ENCODE data around the gene SFTPD.
A peak's percentile ranks its signal among the peaks of the same experiment; 100 is the strongest.
"Not testable (repeated sequence)": the region's sequence is repeated elsewhere in the genome, so short reads cannot be mapped to it uniquely, and the experiment has no call there.

SFTPD gene

GRCh38 chr10:79932307-79932706 lies 16.6 kb downstream of the SFTPD start:
- DNase-seq (ENCODE audit: insufficient read length) (no peak), FAIRE-seq (no peak)
- no peak for TF ChIP-seq POLR2A (IDR thresholded peaks at IDR 0.05; ENCODE audit: low read depth, low read length)

GRCh38 chr10:79930751-79931150 lies 18.2 kb downstream of the SFTPD start:
- no peak for TF ChIP-seq TAF1 (IDR thresholded peaks at IDR 0.05; ENCODE audit: borderline replicate concordance, low read depth, low read length)
- no peak for DNase-seq (ENCODE audit: insufficient read length)
- no peak for FAIRE-seq

DNA sequence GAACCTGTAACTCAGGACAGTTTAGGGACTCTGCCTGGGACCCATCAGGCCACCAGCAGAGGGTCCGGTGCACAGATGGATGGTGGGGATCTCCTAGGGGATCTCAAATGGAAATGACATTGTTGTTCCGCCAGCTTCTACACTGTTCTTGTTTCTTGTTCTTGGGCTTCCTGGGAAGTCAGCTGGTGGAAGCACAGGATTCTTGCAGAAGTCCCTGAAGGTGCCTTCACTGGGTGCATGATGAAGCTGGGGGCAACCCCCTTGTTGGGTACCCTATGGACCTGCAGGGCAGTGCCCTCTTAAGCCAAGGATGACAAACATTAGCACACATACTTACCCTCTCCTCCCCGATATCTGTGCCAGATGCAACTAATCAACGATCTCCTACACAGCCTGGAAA lies 18.6 kb downstream of the SFTPD start:
- FAIRE-seq = no peak
- DNase-seq (ENCODE audit: insufficient read length) = no peak
- TF ChIP-seq POLR2A (IDR thresholded peaks at IDR 0.05; ENCODE audit: low read depth, low read length) (no peak), TAF1 (IDR thresholded peaks at IDR 0.05; ENCODE audit: borderline replicate concordance, low read depth, low read length) (no peak), POLR2AphosphoS5 (IDR thresholded peaks at IDR 0.05; ENCODE audit: low read depth, low read length) (no peak)

DNA sequence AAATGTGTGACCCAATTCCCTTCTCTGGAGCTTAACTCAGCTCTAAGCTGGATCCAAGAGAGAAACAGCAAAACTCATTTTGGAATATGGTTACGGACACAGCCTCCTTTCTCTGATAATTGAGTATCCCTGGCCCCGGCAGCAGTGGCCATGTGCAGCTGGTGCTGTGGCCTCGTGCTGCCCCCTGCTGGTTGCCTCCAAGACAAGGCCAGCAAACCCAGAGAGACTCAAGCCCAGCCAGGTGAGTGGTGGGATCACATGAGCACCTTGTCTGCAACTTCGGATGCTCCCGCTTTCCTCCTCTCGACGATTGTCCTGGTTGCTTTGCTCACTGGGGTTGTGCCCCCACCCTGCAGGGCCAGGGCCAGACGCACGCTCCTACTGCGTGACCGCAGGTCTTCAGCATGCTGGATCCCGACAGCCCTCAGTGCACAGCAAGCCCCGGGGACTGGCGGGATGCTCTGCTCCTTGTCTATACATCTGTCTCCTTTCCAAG lies 19.4 kb downstream of the SFTPD start:
- DNase-seq (ENCODE audit: insufficient read length) = peak; percentile 43
- peak; percentile 66 for FAIRE-seq
- TF ChIP-seq TAF1 (IDR thresholded peaks at IDR 0.05; ENCODE audit: borderline replicate concordance, low read depth, low read length) = no peak
- TF ChIP-seq POLR2AphosphoS5 (IDR thresholded peaks at IDR 0.05; ENCODE audit: low read depth, low read length) = no peak
- no peak for TF ChIP-seq POLR2A (IDR thresholded peaks at IDR 0.05; ENCODE audit: low read depth, low read length)

DNA sequence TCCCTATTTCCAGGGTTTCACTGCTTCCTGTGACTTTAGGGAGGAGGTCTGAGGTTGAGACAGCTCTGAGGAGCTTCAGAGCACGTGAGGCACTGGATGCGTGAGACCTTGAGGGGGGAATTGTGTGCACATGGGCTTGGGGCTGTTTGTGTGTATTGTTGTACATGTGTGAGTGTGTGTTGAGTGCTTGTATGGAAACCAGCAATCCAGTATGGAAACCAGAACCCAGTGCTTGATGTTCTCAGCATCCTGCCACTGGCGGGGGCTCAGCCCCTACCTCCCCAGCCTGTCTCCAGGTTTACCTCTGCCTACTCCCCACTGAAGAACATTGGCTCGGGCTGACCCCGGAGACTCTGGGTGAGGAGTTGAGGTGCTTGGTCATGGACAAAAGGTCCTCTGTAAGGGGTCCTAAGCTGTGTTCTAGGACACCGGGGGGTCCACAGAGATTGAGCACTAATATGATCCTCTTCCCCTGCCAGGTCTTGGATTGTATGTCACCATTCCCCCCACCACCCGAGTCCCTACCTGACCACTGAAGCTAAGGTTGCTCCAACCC lies 20.8 kb downstream of the SFTPD start:
- TF ChIP-seq TAF1 (IDR thresholded peaks at IDR 0.05; ENCODE audit: borderline replicate concordance, low read depth, low read length) = no peak
- no peak for TF ChIP-seq POLR2A (IDR thresholded peaks at IDR 0.05; ENCODE audit: low read depth, low read length)
- TF ChIP-seq POLR2AphosphoS5 (IDR thresholded peaks at IDR 0.05; ENCODE audit: low read depth, low read length) = no peak
- FAIRE-seq (no peak), DNase-seq (ENCODE audit: insufficient read length) (no peak)

GRCh38 chr10:79927111-79927828 lies 21.6 kb downstream of the SFTPD start:
- FAIRE-seq (no peak), DNase-seq (ENCODE audit: insufficient read length) (no peak)
- TF ChIP-seq TAF1 (IDR thresholded peaks at IDR 0.05; ENCODE audit: borderline replicate concordance, low read depth, low read length) = no peak
- TF ChIP-seq POLR2A (IDR thresholded peaks at IDR 0.05; ENCODE audit: low read depth, low read length) = no peak
- no peak for TF ChIP-seq POLR2AphosphoS5 (IDR thresholded peaks at IDR 0.05; ENCODE audit: low read depth, low read length)

- FAIRE-seq (no peak), DNase-seq (ENCODE audit: insufficient read length) (no peak)
- TF ChIP-seq POLR2A (IDR thresholded peaks at IDR 0.05; ENCODE audit: low read depth, low read length) (no peak), POLR2AphosphoS5 (IDR thresholded peaks at IDR 0.05; ENCODE audit: low read depth, low read length) (no peak), TAF1 (IDR thresholded peaks at IDR 0.05; ENCODE audit: borderline replicate concordance, low read depth, low read length) (no peak)
Observed at GRCh38 chr10:79926037-79926436, 22.9 kb downstream of the SFTPD start.

- FAIRE-seq (no peak), DNase-seq (ENCODE audit: insufficient read length) (no peak)
- no peak for TF ChIP-seq TAF1 (IDR thresholded peaks at IDR 0.05; ENCODE audit: borderline replicate concordance, low read depth, low read length)
- TF ChIP-seq POLR2A (IDR thresholded peaks at IDR 0.05; ENCODE audit: low read depth, low read length) = no peak
- no peak for TF ChIP-seq POLR2AphosphoS5 (IDR thresholded peaks at IDR 0.05; ENCODE audit: low read depth, low read length)
Observed at GRCh38 chr10:79925614-79926013, 23.3 kb downstream of the SFTPD start.

- FAIRE-seq = no peak
- no peak for DNase-seq (ENCODE audit: insufficient read length)
- TF ChIP-seq POLR2AphosphoS5 (IDR thresholded peaks at IDR 0.05; ENCODE audit: low read depth, low read length) = no peak
- TF ChIP-seq POLR2A (IDR thresholded peaks at IDR 0.05; ENCODE audit: low read depth, low read length) = no peak
- TF ChIP-seq TAF1 (IDR thresholded peaks at IDR 0.05; ENCODE audit: borderline replicate concordance, low read depth, low read length) = no peak
Observed at GRCh38 chr10:79923669-79924068, 25.2 kb downstream of the SFTPD start.

GRCh38 chr10:79923145-79923544 lies 25.8 kb downstream of the SFTPD start:
- DNase-seq (ENCODE audit: insufficient read length) (no peak), FAIRE-seq (no peak)
- no peak for TF ChIP-seq TAF1 (IDR thresholded peaks at IDR 0.05; ENCODE audit: borderline replicate concordance, low read depth, low read length)
- no peak for TF ChIP-seq POLR2AphosphoS5 (IDR thresholded peaks at IDR 0.05; ENCODE audit: low read depth, low read length)
- no peak for TF ChIP-seq POLR2A (IDR thresholded peaks at IDR 0.05; ENCODE audit: low read depth, low read length)

- not testable (repeated sequence) for FAIRE-seq; DNase-seq (ENCODE audit: insufficient read length)
Observed at GRCh38 chr10:79922011-79922412, 26.9 kb downstream of the SFTPD start.

DNA sequence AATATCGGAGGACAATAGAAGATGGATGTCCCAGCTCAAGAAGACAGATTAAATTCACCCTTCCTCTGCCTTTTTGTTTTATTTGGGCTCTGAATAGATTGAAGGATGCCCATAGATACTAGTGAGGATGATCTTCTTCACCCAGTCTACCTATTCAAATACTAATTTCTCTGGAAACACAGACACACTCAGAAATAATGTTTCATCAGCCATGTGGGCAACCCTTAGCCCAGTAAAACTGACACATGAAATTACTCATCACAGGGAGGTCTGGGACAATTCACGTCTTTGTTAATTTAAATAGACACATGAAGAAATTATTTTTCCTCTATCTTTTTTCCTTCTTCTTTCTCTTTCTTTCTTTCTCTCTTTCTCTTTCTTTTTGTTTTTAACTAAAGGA lies 33.1 kb downstream of the SFTPD start:
- not testable (repeated sequence) for DNase-seq (ENCODE audit: insufficient read length); FAIRE-seq

- not testable (repeated sequence) for FAIRE-seq; DNase-seq (ENCODE audit: insufficient read length)
Observed at GRCh38 chr10:79914512-79914911, 34.4 kb downstream of the SFTPD start.
